Measurements from ENCODE around the gene CCDC7. TPM values are rescaled to one million over a fixed set of nuclear protein-coding genes. Genes with fewer than 3 reads are reported as not detected.

The CCDC7 gene
- total RNA-seq, 1 experiment from 2014 or later, result 4.0 TPM

- H3K79me2 ChIP-seq (ENCODE audit: insufficient read depth, low read length), result no peaks in the 10 kb centered on the region
Measured at GRCh38 chr10:32854435-32854834, 408.5 kb downstream of the CCDC7 start.

GRCh38 chr10:32865170-32865569, 419.2 kb downstream of the CCDC7 start:
- Histone ChIP-seq H3K27me3 (ENCODE audit: insufficient read depth, low read length) (no peaks in the 10 kb centered on the region), H3K9me3 (ENCODE audit: control insufficient read depth in 1 of 2, insufficient read depth in 1 of 2, low read depth in 1 of 2, low read length in 2 of 2) (no peaks in the 10 kb centered on the region), H3K9me2 (ENCODE audit: insufficient read depth) (no peaks in the 10 kb centered on the region), H3K27ac (ENCODE audit: low read depth, low read length) (no peak overlapping the region), H3K9ac (ENCODE audit: low read length) (no peak overlapping the region), H3K4me1 (ENCODE audit: control insufficient read depth in 1 of 2, insufficient read depth in 2 of 2, low read length in 2 of 2) (no peaks in the 10 kb centered on the region), H3K36me3 (ENCODE audit: control insufficient read depth in 1 of 2, insufficient read depth in 2 of 2, low read length in 2 of 2) (no peaks in the 10 kb centered on the region), H3K4me2 (ENCODE audit: low read length) (no peak overlapping the region), H4K20me1 (ENCODE audit: insufficient read depth) (no peaks in the 10 kb centered on the region), H3K79me2 (ENCODE audit: insufficient read depth, low read length) (no peaks in the 10 kb centered on the region), H2AFZ (ENCODE audit: low read depth, low read length, poor library complexity, severe bottlenecking) (no peak overlapping the region), H3K4me3 (replicated peaks in 1 of 2; ENCODE audit: low read depth in 1 of 2, low read length in 2 of 2) (no peak overlapping the region)
- ChIA-PET RAD21 (ENCODE audit: low non-redundant PET in 1 of 2, low total read pairs in 2 of 2, uncharacterized antibody in 2 of 2, unreplicated experiment in 2 of 2) (no interaction called here), POLR2A (interaction anchor here (0.6 kb wide), 1 partner anchor 521 kb away, joined by 3 read pairs; no protein-coding TSS in a partner anchor), CTCF (no interaction called here)
- TF ChIP-seq CEBPB (IDR thresholded peaks at IDR 0.05; ENCODE audit: low read depth) (no peak), POLR2AphosphoS5 (IDR thresholded peaks at IDR 0.05; ENCODE audit: low read depth, low read length) (no peak), JUND (IDR thresholded peaks at IDR 0.05) (no peak)
- BruUV-seq (replicated peaks), result no TSS peak
- DNase-seq (ENCODE audit: low read depth, low spot score), result no peak
- intact Hi-C loops (cut with micrococcal nuclease), result no loop called here
- no peak for ATAC-seq

More at GRCh38 chr10:32854435-32854834, 408.5 kb downstream of the CCDC7 start:
- H3K27ac ChIP-seq (ENCODE audit: low read depth, low read length), result no peak overlapping the region
- no peak overlapping the region for H3K9ac ChIP-seq (ENCODE audit: low read length)
- no TSS peak for BruUV-seq (replicated peaks)
- TF ChIP-seq FOSL1 (IDR thresholded peaks at IDR 0.05; ENCODE audit: low read depth) (no peak), SP1 (IDR thresholded peaks at IDR 0.05; ENCODE audit: low read depth) (no peak), SIN3A (IDR thresholded peaks at IDR 0.05; ENCODE audit: low read depth) (no peak), CEBPB (IDR thresholded peaks at IDR 0.05; ENCODE audit: low read depth) (no peak), CBX3 (IDR thresholded peaks at IDR 0.05; ENCODE audit: low read depth) (no peak), EGR1 (IDR thresholded peaks at IDR 0.05; ENCODE audit: low read depth) (no peak), ELF1 (IDR thresholded peaks at IDR 0.05; ENCODE audit: borderline replicate concordance, low read depth) (no peak), SRF (IDR thresholded peaks at IDR 0.05; ENCODE audit: low read depth) (no peak), MAX (IDR thresholded peaks at IDR 0.05) (no peak), RAD21 (IDR thresholded peaks at IDR 0.05; ENCODE audit: low read depth) (no peak), POLR2A (IDR thresholded peaks at IDR 0.05; ENCODE audit: borderline replicate concordance, extremely low read depth, insufficient read depth, insufficient read length) (no peak), YY1 (IDR thresholded peaks at IDR 0.05; ENCODE audit: extremely low read depth, insufficient replicate concordance, low read depth, low read length) (no peak), JUND (IDR thresholded peaks at IDR 0.05) (no peak), POLR2AphosphoS5 (IDR thresholded peaks at IDR 0.05; ENCODE audit: low read depth, low read length) (no peak)
- no peaks in the 10 kb centered on the region for H3K36me3 ChIP-seq (ENCODE audit: control insufficient read depth in 1 of 2, insufficient read depth in 2 of 2, low read length in 2 of 2)
- no peak overlapping the region for H3K4me2 ChIP-seq (ENCODE audit: low read length)
- H3K9me3 ChIP-seq (ENCODE audit: control insufficient read depth in 1 of 2, insufficient read depth in 1 of 2, low read depth in 1 of 2, low read length in 2 of 2), result no peaks in the 10 kb centered on the region
- ChIA-PET CTCF (no interaction called here), RAD21 (ENCODE audit: low non-redundant PET in 1 of 2, low total read pairs in 2 of 2, uncharacterized antibody in 2 of 2, unreplicated experiment in 2 of 2) (no interaction called here), POLR2A (no interaction called here)
- H3K27me3 ChIP-seq (ENCODE audit: insufficient read depth, low read length), result no peaks in the 10 kb centered on the region
- no peaks in the 10 kb centered on the region for H4K20me1 ChIP-seq (ENCODE audit: insufficient read depth)
- ATAC-seq, result no peak
- DNase-seq (ENCODE audit: low read depth, low spot score), result no peak
- no peaks in the 10 kb centered on the region for H3K9me2 ChIP-seq (ENCODE audit: insufficient read depth)
- no peak overlapping the region for H3K4me3 ChIP-seq (replicated peaks in 1 of 2; ENCODE audit: low read depth in 1 of 2, low read length in 2 of 2)
- intact Hi-C loops (cut with micrococcal nuclease), result no loop called here
- H3K4me1 ChIP-seq (ENCODE audit: control insufficient read depth in 1 of 2, insufficient read depth in 2 of 2, low read length in 2 of 2), result peaks cover 0 to 6% of the 10 kb centered on the region in 2 experiments; a peak in 1 of 4 replicates
- no peak overlapping the region for H2AFZ ChIP-seq (ENCODE audit: low read depth, low read length, poor library complexity, severe bottlenecking)
